Measurements from ENCODE around the gene HSD17B4. TPM values are rescaled to one million over a fixed set of nuclear protein-coding genes. Genes with fewer than 3 reads are reported as not detected.

Gene HSD17B4
- total and polyA plus RNA-seq, 9 of the 15 experiments (the other 6 are each of a cell fraction or from before 2014, with no cell fraction given), result 50.6 to 187 (median 94.6) TPM

GRCh38 chr5:119402555-119402954 lies 49.7 kb upstream of the HSD17B4 start (continued):
- TF ChIP-seq FOXK2 (conservative IDR thresholded peaks at IDR 0.05 in 1 of 2, IDR thresholded peaks at IDR 0.05 in 1 of 2; ENCODE audit: low read depth in 2 of 2) (no peak), HMGN3 (IDR thresholded peaks at IDR 0.05; ENCODE audit: borderline replicate concordance, extremely low read depth, insufficient read length, low read depth, low read length) (no peak), ZNF512 (tag; IDR thresholded peaks at IDR 0.05) (no peak), EP300 (IDR thresholded peaks at IDR 0.05; ENCODE audit: low read length) (no peak), ZNF696 (CRISPR knock-in tag; conservative IDR thresholded peaks at IDR 0.05) (no peak), NCOR1 (IDR thresholded peaks at IDR 0.05) (no peak), XRCC3 (IDR thresholded peaks at IDR 0.05) (no peak), ZNF311 (CRISPR knock-in tag; IDR thresholded peaks at IDR 0.05) (peak; percentile 62; the same call in 1 of the 2 replicates), NR2C2 (CRISPR knock-in tag; IDR thresholded peaks at IDR 0.05) (no peak), NR2C2 (tag; IDR thresholded peaks at IDR 0.05) (no peak), BHLHE40 (IDR thresholded peaks at IDR 0.05; ENCODE audit: low read length) (no peak), LEF1 (IDR thresholded peaks at IDR 0.05) (no peak), SMAD4 (CRISPR knock-in tag; conservative IDR thresholded peaks at IDR 0.05) (0 out of 2 replicates have a peak, but pooled peaks have one; percentile 20), CXXC5 (CRISPR knock-in tag; IDR thresholded peaks at IDR 0.05) (0 out of 2 replicates have a peak, but pooled peaks have one; percentile 15), RBM34 (IDR thresholded peaks at IDR 0.05; ENCODE audit: borderline replicate concordance, insufficient read depth, low read length) (no peak), FOXA3 (CRISPR knock-in tag; conservative IDR thresholded peaks at IDR 0.05 in 1 of 2, IDR thresholded peaks at IDR 0.05 in 1 of 2) (no peak), ZBTB9 (CRISPR knock-in tag; IDR thresholded peaks at IDR 0.05) (0 out of 2 replicates have a peak, but pooled peaks have one; percentile 23), ZNF175 (CRISPR knock-in tag; IDR thresholded peaks at IDR 0.05; ENCODE audit: low read depth) (0 out of 2 replicates have a peak, but pooled peaks have one; percentile 23), ZNF197 (CRISPR knock-in tag; IDR thresholded peaks at IDR 0.05; ENCODE audit: low read depth) (0 out of 2 replicates have a peak, but pooled peaks have one; percentile 54), STAT6 (CRISPR knock-in tag; IDR thresholded peaks at IDR 0.05) (no peak), ZBTB17 (CRISPR knock-in tag; IDR thresholded peaks at IDR 0.05) (peak; percentile 54; the same call in 1 of the 2 replicates)
- TF ChIP-seq, protein P1, sequence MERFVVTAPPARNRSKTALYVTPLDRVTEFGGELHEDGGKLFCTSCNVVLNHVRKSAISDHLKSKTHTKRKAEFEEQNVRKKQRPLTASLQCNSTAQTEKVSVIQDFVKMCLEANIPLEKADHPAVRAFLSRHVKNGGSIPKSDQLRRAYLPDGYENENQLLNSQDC (CRISPR knock-in tag; IDR thresholded peaks at IDR 0.05), result no peak
- TF ChIP-seq, protein P2, sequence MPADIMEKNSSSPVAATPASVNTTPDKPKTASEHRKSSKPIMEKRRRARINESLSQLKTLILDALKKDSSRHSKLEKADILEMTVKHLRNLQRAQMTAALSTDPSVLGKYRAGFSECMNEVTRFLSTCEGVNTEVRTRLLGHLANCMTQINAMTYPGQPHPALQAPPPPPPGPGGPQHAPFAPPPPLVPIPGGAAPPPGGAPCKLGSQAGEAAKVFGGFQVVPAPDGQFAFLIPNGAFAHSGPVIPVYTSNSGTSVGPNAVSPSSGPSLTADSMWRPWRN (IDR thresholded peaks at IDR 0.05; ENCODE audit: low read depth), result no peak
